NB4 (cell line): ENCODE results near the gene RAD51B.

ENCODE experiments used
- POLR2A ChIP-seq: IDR thresholded peaks from 2 replicates; pipeline ENCODE4 v1.6.1; 2011; ENCODE audit warnings: mild to moderate bottlenecking; ENCODE audit not compliant: insufficient read length; ENCODE audit errors: extremely low read depth
- TF ChIP-seq, protein P1 (sequence below): IDR thresholded peaks from one replicate; pipeline ENCODE4 v1.5.1; 2012; ENCODE audit warnings: low read depth, low read length
- TF ChIP-seq, protein P2 (sequence below): IDR thresholded peaks from 2 replicates; pipeline ENCODE4 v1.6.1; 2011; ENCODE audit warnings: low read depth, low read length

DNA sequence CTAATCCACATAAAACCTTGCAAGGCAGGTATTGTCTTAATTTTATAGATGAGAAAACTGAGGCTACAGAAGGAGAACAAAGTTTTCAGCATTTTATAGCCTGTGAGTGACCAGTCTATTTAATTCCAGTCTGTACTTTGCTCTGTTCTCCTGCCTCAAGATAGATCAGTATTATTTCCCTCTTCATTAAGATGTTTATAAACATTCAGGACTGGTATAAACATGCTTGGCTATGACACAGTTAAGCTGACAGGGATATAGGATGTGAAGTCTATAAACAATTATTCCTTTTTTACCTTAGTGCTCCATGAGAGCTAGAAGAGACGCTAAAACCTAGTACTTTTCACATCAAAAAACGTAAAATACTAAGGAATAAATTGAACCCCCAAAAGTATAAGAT, 287.3 kb downstream of the RAD51B start:
- TF ChIP-seq, protein P1, sequence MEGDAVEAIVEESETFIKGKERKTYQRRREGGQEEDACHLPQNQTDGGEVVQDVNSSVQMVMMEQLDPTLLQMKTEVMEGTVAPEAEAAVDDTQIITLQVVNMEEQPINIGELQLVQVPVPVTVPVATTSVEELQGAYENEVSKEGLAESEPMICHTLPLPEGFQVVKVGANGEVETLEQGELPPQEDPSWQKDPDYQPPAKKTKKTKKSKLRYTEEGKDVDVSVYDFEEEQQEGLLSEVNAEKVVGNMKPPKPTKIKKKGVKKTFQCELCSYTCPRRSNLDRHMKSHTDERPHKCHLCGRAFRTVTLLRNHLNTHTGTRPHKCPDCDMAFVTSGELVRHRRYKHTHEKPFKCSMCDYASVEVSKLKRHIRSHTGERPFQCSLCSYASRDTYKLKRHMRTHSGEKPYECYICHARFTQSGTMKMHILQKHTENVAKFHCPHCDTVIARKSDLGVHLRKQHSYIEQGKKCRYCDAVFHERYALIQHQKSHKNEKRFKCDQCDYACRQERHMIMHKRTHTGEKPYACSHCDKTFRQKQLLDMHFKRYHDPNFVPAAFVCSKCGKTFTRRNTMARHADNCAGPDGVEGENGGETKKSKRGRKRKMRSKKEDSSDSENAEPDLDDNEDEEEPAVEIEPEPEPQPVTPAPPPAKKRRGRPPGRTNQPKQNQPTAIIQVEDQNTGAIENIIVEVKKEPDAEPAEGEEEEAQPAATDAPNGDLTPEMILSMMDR, result no peak
- TF ChIP-seq POLR2A, result no peak
- TF ChIP-seq, protein P2, sequence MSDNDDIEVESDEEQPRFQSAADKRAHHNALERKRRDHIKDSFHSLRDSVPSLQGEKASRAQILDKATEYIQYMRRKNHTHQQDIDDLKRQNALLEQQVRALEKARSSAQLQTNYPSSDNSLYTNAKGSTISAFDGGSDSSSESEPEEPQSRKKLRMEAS, result no peak
